ENCODE data around the gene STX16.

Gene STX16

GRCh38 chr20:58678806-58679205, 27.7 kb downstream of the STX16 start:
- no peak for DNase-seq

GRCh38 chr20:58682656-58683531, 31.8 kb downstream of the STX16 start:
- no peak for DNase-seq

DNA sequence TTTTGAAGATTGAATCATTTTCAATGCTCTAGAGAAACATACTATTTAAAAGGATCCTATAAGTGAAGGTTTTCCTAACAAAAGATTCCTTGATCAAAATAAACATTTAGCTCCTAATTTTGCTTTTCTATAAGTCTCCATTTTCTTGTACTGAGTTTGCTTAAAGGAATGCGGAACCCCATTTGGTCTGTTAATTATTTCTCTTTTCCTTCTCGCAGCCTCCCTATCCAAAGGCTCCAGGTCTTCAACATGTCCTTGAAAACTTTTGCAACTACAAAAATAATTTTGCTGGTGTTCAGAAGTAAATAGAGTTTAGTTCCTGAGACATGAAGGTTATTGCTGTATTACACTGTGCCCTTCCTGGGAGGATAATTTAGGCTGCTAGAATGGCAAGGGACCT, 33.2 kb downstream of the STX16 start:
- DNase-seq: no peak

GRCh38 chr20:58685988-58686387, 34.9 kb downstream of the STX16 start:
- DNase-seq: no peak

DNA sequence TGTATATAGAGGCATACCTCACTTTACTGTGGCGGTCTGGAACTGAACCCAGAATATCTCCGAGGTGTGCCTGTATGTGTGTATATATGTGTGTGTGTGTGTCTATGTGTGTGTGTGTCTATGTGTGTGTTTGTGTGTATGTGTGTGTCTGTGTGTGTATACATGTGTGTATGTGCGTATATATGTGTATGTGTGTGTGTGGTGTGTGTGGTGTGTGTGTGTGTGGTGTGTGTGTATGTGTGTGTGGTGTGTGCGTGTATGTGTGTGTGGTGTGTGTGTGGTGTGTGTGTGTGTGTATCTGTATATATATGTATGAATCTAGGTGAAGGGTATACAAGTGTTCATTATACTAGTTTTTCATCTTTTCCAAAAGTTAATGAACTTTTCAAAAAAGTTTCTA, 37.3 kb downstream of the STX16 start:
- DNase-seq: no peak

DNA sequence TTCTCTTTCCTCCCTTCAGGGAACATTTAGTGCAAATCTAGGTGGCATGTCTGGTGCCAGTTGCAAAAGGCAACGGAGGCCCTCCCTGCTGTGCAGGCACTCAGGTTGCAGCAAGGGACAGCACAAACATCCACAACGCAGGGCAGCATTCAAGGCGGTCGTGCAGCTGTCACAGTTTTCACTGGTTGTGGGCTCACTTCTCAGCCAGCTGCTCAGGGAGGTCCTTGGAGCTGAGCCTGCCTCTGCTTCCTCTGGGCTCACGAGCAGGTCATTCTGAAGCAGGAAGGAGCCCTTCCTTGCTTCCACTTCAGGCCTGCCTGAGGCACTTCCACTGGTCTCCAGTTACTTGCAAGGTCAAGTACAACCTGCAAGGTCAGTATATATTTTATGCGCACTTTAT, 37.8 kb downstream of the STX16 start:
- DNase-seq: no peak

DNA sequence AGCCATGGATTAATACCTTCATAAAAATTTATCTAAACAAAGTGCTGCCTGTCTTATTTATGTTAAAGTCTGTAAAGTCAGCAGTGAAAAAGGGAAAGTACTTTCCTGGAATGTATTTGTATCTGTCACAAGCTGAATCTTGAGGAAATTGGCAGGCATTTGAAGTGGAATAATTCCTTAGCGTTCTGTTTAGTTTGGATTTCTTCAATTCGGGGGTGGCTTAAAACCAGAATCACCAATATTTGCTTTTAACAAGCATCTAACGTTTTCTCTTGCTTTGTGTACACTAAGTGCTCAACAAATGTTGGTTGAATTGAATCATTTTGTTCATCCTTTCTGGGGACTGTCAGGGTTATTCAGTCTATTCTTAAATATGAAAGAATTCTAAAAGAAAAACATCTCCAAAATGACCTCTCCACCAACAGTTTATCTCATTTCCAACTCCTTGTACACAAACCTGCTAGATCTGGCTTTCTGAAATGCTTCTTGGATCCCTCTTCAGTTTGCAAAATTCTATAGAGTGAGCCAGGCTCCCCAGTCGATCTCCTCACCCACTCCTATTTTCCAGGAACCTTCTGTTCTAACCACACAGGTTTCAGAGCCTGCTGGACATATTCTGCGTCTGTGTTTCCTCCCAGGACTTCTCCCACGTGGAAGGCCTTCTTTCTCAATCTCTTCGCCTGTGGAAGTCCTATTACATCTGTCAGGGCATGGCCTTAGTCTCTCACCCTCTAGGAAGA, 39.5 kb downstream of the STX16 start:
- DNase-seq: no peak

DNA sequence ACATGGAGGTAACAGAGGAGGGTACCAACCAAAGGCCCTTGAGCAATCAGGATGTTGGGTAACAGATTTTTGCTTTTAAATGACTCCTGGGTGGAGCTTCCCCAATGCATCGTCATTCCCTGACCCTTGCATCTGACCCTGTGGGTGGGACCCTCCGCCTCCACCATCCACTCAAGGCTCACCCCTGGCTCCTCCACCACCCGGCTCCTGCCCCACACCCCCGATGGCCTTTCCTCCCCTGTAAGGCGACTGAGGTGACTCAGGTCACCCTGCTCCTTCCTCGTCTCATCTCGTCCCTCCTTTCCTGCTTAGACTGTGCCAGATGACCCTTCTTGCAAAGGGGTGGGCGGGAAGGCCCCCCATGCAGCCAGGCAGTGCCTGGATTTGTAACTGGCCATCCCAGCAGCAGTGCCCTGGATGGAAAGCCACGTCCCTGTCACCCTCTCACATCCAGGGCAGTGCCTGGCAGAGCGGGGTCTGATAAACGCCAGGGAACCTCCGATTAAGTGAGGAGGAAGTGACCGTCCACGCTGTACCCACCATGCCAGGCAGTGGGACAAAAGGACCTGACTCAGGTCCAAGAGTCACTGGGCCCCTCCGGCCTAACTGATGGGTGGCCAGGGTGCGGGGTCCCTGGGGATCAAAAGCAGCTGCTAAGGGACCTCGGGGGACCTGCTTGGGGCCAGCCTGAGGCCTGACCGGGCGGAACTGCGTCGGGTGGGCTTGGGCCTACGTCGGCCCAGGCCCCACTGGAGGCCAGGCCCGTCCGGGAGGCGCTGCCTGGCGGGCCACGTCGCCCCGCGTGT, 40.9 kb downstream of the STX16 start:
- peak; percentile 21 for DNase-seq

DNA sequence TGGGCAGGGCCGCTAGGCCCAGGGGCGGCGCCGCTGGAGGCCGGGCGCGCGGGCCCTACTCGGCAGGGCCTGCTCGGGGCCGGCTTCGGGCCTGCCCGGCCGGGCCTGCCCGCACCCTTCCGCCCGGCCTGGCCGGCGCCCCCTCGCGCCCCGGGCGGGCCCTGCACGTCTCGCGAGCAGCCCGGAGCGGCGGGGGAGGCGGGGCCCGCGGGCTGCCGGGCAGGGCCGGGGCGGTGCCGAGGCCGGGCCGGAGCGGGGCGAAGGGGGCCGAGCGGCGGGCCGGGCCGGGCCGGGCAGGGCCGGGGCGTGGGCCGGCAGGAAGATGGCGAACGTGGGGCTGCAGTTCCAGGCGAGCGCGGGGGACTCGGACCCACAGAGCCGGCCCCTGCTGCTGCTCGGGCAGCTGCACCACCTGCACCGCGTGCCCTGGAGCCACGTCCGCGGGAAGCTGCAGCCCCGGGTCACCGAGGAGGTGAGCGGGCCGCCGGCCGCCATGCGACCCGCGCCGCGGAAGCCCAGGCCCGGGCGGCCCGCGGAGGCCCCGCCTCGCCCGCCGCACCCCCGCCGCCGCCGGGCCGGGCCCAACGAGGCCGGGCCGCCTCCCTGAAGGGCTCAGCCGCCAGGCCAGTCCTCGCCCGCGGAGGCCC, 41.6 kb downstream of the STX16 start, which contains the start of gene NPEPL1:
Gene NPEPL1 (plus strand): TSS at position 222 of the 647 bp plus-strand sequence. CDS start 101 bp downstream, at position 323.
- DNase-seq: peak; percentile 67

DNA sequence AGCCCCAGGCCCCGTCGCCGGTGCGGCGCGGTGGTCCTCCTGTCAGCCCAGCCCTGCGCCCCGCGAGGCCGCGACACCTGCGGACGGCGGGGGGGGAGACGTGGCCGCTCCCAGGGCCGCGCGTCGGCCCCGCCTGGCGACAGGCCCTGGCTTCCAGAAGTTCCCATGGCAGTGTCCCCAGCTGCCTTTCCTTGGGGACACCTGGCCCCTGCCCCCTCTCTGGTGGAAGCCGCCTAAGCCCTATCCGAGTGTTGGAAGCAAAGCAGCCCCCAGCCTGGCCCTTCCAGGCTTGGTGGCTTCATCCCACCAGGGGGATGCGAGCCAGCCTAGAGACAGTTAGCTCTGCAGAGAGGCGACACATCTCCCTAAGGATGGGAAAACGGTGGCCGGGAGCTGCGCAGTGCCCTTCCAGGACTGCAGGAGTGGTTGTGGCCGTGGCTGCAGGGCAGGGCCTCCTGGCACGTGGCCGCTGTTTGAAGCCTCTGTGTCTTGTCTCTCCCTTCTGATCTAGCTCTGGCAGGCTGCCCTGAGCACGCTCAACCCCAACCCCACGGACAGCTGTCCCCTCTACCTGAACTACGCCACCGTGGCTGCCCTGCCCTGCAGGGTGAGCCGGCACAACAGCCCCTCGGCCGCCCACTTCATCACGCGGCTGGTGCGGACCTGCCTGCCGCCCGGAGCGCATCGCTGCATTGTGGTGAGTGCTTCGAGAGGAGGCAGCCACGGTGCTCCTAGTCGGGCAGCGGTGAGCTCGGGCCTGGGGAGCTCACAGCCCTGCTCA, 42.3 kb downstream of the STX16 start:
- peak; percentile 2 for DNase-seq

- DNase-seq: no peak
These were observed 43.4 kb downstream of the STX16 start for GRCh38 chr20:58694241-58695083.

DNA sequence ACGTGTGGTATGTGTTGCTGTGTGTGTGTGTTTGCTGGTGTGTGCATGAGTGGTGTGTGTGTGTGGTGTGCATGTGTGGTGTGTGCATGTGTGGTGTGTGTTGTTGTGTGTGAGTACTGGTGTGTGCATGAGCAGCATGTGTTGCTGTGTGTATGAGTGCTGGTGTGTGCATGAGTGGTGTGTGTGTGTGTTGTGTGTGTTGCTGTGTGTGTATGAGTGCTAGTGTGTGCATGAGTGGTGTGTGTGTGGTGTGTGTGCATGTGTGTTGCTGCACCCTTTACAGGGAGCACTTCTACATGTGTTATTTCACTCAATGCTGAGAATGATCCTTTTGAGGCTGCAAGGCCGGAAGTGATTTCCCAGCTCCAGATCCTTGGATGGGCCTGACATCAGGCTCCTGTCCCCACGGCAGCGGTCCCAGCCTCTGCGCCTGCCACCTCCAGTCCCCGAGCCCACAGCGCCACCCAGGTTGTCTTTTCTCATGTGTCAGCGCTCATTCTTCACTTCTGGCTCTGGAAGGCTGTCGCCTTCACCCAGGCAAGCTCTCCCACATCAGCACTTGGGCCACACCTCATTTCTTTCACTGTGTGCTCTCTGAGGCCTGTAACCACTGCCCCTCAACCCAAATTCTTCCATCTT, 44.1 kb downstream of the STX16 start:
- DNase-seq: no peak

DNA sequence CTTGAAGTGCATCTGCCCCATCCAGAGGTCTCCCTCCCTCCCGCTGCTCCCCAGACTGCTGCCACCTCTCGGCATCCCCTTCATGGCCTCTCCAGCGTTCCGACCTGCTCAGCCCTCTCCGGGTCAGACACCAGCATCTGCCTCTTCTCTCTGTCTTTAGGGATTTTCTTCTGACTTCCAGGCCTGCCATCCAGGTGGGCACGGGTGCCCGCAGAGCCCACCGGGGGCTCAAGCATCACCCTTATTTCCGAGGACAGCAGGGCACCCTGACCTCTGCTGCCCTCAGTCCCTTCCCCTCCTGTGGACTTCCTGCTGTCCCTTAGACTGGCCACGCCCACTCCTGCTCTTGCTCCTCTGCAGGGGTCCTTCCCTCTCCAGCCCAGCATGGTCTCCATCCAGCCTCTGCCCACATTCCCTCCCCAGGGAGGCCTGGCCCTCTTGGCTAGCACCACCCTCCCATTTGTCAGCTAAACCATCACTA, 44.9 kb downstream of the STX16 start:
- DNase-seq: no peak

- DNase-seq: no peak
These were observed 45.4 kb downstream of the STX16 start for GRCh38 chr20:58696411-58696961.

- no peak for DNase-seq
These were observed 46.3 kb downstream of the STX16 start for GRCh38 chr20:58697201-58697866.

DNA sequence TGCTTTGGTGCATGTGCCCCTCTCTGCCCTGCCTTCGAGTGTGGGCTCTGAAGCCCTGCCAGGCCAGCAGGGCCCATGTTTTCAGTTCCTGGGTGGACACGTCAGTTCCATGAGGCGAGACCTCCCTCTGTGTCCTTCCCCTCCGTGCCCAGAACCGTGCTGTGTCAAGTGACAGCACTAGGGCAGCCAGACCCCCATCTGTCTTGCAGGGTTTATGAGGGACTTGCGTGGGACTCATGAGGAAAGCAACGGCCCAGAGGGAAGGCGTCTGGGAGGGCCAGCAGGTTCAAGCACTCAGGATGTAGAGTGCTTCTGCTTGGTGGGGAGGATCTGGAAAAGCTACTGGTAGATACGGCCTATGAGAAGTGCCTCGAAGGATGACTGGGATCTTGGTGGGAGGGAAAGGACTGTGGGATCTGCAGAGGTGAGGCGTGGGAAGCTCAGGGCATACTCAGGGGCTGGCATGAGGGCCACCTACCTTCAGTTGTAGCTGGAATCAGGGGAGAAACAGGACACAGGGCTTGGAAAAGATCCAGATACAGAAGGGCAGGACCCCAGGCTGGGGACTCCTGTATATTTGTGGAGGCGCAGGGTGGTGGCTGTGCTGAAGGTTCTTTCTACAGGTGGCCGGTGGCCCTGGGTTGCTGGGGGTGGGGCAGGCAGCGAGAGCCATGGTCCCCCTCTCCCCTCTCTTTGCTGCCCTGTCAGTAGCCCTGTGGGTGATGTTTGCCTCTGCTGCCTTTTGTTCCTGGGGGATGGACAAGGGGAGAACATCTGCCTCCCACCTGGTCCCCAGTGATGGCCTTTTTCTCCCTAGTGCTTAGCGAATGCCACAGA, 47.0 kb downstream of the STX16 start:
- no peak for DNase-seq

DNA sequence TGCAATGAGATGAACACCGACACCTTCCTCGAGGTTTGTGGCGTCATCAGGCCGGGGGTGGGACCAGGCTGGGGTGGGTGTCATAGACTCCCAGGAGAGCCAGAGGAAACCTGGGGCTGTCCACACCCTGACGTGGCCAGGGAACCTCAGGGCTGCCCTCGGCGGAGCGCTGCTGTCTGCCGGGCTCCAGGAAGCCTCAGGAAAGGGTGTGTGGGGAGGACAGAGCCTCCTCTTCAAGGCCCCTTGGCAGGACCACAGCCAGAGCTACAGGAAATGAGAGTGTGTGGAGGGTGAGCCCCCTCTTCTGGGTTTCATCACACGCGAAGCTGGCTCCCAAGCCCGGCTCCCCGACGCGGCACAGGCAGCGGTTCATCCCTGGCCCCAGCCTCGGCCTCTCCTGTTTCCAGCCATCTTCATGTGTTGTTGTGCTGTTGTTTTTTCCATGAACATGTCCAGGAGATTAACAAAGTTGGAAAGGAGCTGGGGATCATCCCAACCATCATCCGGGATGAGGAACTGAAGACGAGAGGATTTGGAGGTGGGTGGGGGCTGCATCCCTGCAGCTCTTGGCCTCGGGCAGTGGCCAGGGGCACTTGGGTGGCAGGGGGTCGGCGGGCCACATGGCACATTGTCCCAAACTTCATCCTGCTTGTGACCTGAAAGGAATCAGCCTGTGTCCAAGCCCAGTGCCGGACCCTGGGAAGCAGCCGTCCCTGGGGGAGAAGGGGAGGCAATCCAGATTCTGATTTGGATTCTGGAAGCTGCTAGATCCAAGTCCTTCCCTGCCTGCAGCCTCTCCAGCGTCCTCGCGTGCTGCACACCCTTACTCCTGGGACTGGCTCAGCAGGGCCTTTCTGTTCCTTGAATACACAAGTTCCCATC, 47.9 kb downstream of the STX16 start:
- DNase-seq: no peak
